Measurements from ENCODE around the gene PITX1. TPM values are rescaled to one million over a fixed set of nuclear protein-coding genes. Genes with fewer than 3 reads are reported as not detected.

PITX1 gene
- total RNA-seq, 1 experiment from 2014 or later: 31.0 TPM

DNA sequence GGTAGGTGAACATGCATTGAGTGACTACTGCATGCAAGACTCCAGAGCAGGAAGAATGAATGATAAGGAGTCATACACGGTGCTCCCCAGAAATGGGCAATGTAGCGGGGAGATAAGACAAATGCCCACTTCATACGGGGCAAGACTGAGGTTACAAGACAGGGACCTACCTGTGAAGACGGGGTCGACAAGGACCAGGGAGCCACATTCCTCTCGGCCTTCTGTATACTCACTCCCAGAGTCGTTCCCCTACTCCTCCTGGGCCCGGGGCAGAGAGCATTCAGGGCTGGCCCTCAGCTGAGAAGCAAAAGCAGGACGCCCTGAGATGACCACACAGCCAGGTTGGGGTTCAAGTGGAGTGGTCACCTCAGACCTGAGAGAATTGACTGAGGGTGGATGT lies 26.7 kb downstream of the PITX1 start:
- no peaks in the 10 kb centered on the region for H3K4me1 ChIP-seq (ENCODE audit: control insufficient read depth in 1 of 2, insufficient read depth in 2 of 2, low read length in 2 of 2)
- H3K4me2 ChIP-seq (ENCODE audit: low read length): no peak overlapping the region
- CTCF ChIA-PET: interaction anchor here (1.5 kb wide), 1 partner anchor 184 kb away, joined by 3 read pairs; no protein-coding TSS in a partner anchor
- no peak overlapping the region for H3K27ac ChIP-seq (ENCODE audit: low read depth, low read length)
- no peaks in the 10 kb centered on the region for H3K9me3 ChIP-seq (ENCODE audit: control insufficient read depth in 1 of 2, insufficient read depth in 1 of 2, low read depth in 1 of 2, low read length in 2 of 2)
- H3K27me3 ChIP-seq (ENCODE audit: insufficient read depth, low read length): no peaks in the 10 kb centered on the region
- H3K9me2 ChIP-seq (ENCODE audit: insufficient read depth): no peaks in the 10 kb centered on the region
- H3K4me3 ChIP-seq (replicated peaks in 1 of 2; ENCODE audit: low read depth in 1 of 2, low read length in 2 of 2): no peak overlapping the region
- BruUV-seq (replicated peaks): no TSS peak
- H3K36me3 ChIP-seq (ENCODE audit: control insufficient read depth in 1 of 2, insufficient read depth in 2 of 2, low read length in 2 of 2): no peaks in the 10 kb centered on the region
- no peak overlapping the region for H2AFZ ChIP-seq (ENCODE audit: low read depth, low read length, poor library complexity, severe bottlenecking)
- H4K20me1 ChIP-seq (ENCODE audit: insufficient read depth): no peaks in the 10 kb centered on the region
- no peak for DNase-seq (ENCODE audit: low read depth, low spot score)
- RAD21 ChIA-PET (ENCODE audit: low non-redundant PET in 1 of 2, low total read pairs in 2 of 2, uncharacterized antibody in 2 of 2, unreplicated experiment in 2 of 2): no interaction called here
- no peaks in the 10 kb centered on the region for H3K79me2 ChIP-seq (ENCODE audit: insufficient read depth, low read length)
- POLR2A ChIA-PET: no interaction called here
- no peak overlapping the region for H3K9ac ChIP-seq (ENCODE audit: low read length)
- no peak for ATAC-seq
- intact Hi-C loops (cut with micrococcal nuclease): no loop called here
- TF ChIP-seq JUND (IDR thresholded peaks at IDR 0.05): no peak
- no peak for TF ChIP-seq EZH2phosphoT487 (IDR thresholded peaks at IDR 0.05; ENCODE audit: borderline replicate concordance)
- TF ChIP-seq, protein P1, sequence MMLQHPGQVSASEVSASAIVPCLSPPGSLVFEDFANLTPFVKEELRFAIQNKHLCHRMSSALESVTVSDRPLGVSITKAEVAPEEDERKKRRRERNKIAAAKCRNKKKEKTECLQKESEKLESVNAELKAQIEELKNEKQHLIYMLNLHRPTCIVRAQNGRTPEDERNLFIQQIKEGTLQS (IDR thresholded peaks at IDR 0.05): no peak
- no peak for TF ChIP-seq SP1 (IDR thresholded peaks at IDR 0.05; ENCODE audit: low read depth)
- no peak for TF ChIP-seq EZH2 (IDR thresholded peaks at IDR 0.05)
- TF ChIP-seq, protein P2, sequence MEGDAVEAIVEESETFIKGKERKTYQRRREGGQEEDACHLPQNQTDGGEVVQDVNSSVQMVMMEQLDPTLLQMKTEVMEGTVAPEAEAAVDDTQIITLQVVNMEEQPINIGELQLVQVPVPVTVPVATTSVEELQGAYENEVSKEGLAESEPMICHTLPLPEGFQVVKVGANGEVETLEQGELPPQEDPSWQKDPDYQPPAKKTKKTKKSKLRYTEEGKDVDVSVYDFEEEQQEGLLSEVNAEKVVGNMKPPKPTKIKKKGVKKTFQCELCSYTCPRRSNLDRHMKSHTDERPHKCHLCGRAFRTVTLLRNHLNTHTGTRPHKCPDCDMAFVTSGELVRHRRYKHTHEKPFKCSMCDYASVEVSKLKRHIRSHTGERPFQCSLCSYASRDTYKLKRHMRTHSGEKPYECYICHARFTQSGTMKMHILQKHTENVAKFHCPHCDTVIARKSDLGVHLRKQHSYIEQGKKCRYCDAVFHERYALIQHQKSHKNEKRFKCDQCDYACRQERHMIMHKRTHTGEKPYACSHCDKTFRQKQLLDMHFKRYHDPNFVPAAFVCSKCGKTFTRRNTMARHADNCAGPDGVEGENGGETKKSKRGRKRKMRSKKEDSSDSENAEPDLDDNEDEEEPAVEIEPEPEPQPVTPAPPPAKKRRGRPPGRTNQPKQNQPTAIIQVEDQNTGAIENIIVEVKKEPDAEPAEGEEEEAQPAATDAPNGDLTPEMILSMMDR (IDR thresholded peaks at IDR 0.05 in 2 of 3, conservative IDR thresholded peaks at IDR 0.05 in 1 of 3; ENCODE audit: borderline replicate concordance in 1 of 3, insufficient read depth in 1 of 3, low read depth in 2 of 3, low read length in 2 of 3): no peak
- TF ChIP-seq CEBPB (IDR thresholded peaks at IDR 0.05; ENCODE audit: low read depth): no peak
- no peak for TF ChIP-seq TCF7L2 (IDR thresholded peaks at IDR 0.05; ENCODE audit: borderline replicate concordance, extremely low read depth, insufficient read depth, insufficient read length)
- no peak for TF ChIP-seq FOSL1 (IDR thresholded peaks at IDR 0.05; ENCODE audit: low read depth)
- TF ChIP-seq SRF (IDR thresholded peaks at IDR 0.05; ENCODE audit: low read depth): no peak
- TF ChIP-seq, protein P3, sequence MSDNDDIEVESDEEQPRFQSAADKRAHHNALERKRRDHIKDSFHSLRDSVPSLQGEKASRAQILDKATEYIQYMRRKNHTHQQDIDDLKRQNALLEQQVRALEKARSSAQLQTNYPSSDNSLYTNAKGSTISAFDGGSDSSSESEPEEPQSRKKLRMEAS (IDR thresholded peaks at IDR 0.05): no peak
- no peak for TF ChIP-seq SIN3A (IDR thresholded peaks at IDR 0.05; ENCODE audit: low read depth)
- TF ChIP-seq EGR1 (IDR thresholded peaks at IDR 0.05; ENCODE audit: low read depth): no peak
- TF ChIP-seq ZBTB33 (IDR thresholded peaks at IDR 0.05; ENCODE audit: extremely low read depth, insufficient replicate concordance, low read length): no peak
- TF ChIP-seq CBX3 (IDR thresholded peaks at IDR 0.05; ENCODE audit: low read depth): no peak
- no peak for TF ChIP-seq POLR2AphosphoS5 (IDR thresholded peaks at IDR 0.05; ENCODE audit: low read depth, low read length)
- no peak for TF ChIP-seq YY1 (IDR thresholded peaks at IDR 0.05; ENCODE audit: extremely low read depth, insufficient replicate concordance, low read depth, low read length)
- no peak for TF ChIP-seq RAD21 (IDR thresholded peaks at IDR 0.05; ENCODE audit: low read depth)
- no peak for TF ChIP-seq ZFX (IDR thresholded peaks at IDR 0.05)
